Measurements from ENCODE around the gene PRPF31.
"Not testable (repeated sequence)": the region's sequence is repeated elsewhere in the genome, so short reads cannot be mapped to it uniquely, and the experiment has no call there.

The PRPF31 gene, protein sequence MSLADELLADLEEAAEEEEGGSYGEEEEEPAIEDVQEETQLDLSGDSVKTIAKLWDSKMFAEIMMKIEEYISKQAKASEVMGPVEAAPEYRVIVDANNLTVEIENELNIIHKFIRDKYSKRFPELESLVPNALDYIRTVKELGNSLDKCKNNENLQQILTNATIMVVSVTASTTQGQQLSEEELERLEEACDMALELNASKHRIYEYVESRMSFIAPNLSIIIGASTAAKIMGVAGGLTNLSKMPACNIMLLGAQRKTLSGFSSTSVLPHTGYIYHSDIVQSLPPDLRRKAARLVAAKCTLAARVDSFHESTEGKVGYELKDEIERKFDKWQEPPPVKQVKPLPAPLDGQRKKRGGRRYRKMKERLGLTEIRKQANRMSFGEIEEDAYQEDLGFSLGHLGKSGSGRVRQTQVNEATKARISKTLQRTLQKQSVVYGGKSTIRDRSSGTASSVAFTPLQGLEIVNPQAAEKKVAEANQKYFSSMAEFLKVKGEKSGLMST

GRCh38 chr19:54115109-54116063 is at the start of gene PRPF31, which contains the start of gene TFPT:
PRPF31 (plus strand) TSS chr19:54115754; CDS start chr19:54118279, 2,525 bp downstream.
TFPT (minus strand) TSS chr19:54115657; CDS start chr19:54115269, 388 bp downstream.
- peak; percentile 97 for DNase-seq (ENCODE audit: low spot score)

DNA sequence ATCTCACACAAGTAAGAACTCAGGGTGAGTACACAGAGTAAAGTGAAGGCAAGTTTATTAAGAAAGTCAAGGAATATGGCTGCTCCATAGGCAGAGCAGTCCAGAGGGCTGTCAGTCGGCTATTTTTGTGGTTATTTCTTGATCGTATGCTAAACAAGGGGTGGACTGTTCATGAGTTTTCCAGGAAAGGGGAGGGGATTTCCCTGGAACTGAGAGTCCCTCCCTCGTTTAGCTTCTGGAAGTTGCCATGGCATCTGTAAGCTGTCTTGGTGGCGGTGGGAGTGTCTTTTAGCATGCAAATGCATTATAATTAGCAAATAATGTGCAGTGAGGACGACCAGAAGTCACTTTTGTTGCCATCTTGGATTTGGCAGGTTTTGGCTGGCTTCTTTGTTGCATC is 46.1 kb upstream of the PRPF31 start:
- no peak for DNase-seq (ENCODE audit: low spot score)

GRCh38 chr19:54073829-54074228 is 41.7 kb upstream of the PRPF31 start:
- no peak for DNase-seq (ENCODE audit: low spot score)

- DNase-seq (ENCODE audit: low spot score), result no peak
Measured at GRCh38 chr19:54074851-54075250, 40.7 kb upstream of the PRPF31 start.

- DNase-seq (ENCODE audit: low spot score), result no peak
Measured at GRCh38 chr19:54077334-54077733, 38.2 kb upstream of the PRPF31 start.

- DNase-seq (ENCODE audit: low spot score), result no peak
Measured at GRCh38 chr19:54081032-54081431, 34.5 kb upstream of the PRPF31 start, which contains the start of gene TARM1. TARM1 (minus strand) TSS chr19:54081365; CDS start chr19:54081340, 25 bp downstream.

GRCh38 chr19:54084410-54084809 is 31.1 kb upstream of the PRPF31 start:
- no peak for DNase-seq (ENCODE audit: low spot score)

- no peak for DNase-seq (ENCODE audit: low spot score)
Measured at GRCh38 chr19:54094426-54095000, 21.0 kb upstream of the PRPF31 start.

GRCh38 chr19:54095136-54095858 is 20.3 kb upstream of the PRPF31 start:
- DNase-seq (ENCODE audit: low spot score), result no peak

GRCh38 chr19:54095859-54096616 is 19.5 kb upstream of the PRPF31 start:
- peak; percentile 51 for DNase-seq (ENCODE audit: low spot score)

DNA sequence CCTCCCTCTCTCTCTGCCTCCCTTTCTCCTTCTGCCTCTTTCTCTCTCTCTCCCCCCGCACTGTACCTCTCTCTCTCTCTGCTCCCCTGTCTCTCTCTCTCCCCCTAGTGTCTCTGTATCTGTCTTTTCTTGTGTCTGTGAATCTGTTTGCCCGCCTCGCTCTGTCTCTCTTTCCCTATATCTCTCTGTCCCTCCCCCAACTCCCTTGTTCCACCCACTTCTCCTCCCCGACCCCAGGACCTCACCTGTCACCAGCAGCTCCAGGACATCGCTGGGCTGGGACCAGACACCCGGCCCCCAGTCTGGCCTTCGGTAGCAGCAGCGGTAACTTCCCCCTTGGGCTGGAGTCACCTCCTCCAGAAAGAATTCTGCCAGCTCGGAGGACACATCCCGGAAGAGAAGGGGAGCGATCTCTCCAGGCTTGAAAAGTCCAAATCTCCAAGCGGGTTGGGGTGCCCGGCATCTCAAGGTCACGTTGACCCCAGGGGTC is 18.9 kb upstream of the PRPF31 start:
- DNase-seq (ENCODE audit: low spot score), result no peak

DNA sequence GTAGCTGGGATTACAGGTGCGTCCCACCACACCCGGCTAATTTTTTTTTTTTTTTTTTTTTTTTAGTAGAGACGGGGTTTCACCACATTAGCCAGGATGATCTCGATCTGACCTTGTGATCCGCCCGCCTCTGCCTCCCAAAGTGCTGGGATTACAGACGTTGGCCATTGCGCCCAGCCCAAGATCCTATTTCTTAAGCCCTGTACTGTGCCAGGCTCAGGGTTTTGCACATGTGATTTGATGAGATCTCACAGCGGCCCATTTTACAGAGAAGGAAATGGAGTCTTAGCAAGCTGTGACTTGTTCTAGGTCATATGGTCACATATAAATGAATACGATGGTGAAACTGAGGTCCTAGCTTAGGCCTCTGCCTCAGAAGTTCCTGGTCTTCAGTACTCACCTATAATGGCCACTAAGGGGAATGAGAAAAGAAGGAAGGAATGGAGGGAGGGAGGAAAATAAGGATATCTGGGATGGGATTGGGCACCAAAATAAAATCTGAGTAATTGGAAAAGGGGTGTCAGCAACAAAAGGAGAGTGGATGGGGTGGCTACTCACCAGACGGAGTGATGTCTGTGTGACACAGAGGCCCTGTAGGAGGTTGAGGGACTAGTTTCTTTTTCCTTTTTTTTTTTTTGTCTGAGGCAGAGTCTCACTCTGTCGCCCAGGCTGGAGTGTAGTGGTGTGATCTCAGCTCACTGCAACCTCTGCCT is 16.2 kb upstream of the PRPF31 start:
- DNase-seq (ENCODE audit: low spot score), result no peak

- DNase-seq (ENCODE audit: low spot score), result not testable (repeated sequence)
Measured at GRCh38 chr19:54099903-54100255, 15.7 kb upstream of the PRPF31 start.

DNA sequence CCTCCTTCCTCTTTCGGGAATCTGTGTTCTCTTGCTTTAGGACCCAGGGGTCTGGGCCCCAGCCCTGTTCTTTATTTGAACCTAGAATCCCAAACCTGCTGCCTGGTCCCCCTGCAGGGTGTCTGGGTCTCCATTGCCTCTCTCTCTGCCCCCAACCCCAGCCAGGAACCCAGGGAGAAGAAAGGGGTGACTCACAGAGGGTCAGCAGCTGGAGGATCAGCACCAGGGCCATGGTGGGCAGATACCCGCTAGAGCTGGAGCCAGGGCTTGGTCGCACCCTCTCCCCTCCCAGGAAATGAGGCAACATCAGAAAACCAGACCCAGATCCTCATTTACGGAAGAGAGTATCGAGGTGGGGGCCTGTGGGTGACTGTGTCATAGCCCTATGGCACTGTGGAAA is 15.0 kb upstream of the PRPF31 start, which contains the start of gene OSCAR:
TSS of gene OSCAR (minus strand) at position 243 of the 400 bp plus-strand sequence. CDS start at position 232, 11 bp downstream.
- DNase-seq (ENCODE audit: low spot score), result no peak

GRCh38 chr19:54102421-54103169 is 13.0 kb upstream of the PRPF31 start, which contains the start of gene NDUFA3:
NDUFA3 (plus strand) TSS chr19:54102855; CDS start chr19:54102879, 24 bp downstream.
- peak; percentile 100 for DNase-seq (ENCODE audit: low spot score)

- DNase-seq (ENCODE audit: low spot score), result no peak
Measured at GRCh38 chr19:54104998-54105715, 10.4 kb upstream of the PRPF31 start.

DNA sequence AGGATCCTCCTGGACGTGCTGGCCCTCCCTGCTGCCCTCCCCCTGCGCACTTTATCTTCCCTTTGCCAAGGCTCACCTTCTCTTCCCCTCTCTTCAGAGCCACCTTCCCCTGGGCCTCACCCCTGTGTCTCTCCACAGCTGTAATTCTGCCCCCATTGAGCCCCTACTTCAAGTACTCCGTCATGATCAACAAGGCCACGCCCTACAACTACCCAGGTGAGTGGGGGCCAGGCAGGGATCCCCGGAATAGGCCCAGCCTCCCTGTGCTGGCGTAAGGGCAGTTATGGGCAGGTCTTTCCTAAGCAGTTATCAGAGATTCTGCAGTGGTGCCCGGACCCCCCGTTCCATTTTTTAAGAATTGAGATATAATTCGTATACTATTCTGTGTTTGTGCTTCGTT is 9.8 kb upstream of the PRPF31 start:
- DNase-seq (ENCODE audit: low spot score), result no peak

DNA sequence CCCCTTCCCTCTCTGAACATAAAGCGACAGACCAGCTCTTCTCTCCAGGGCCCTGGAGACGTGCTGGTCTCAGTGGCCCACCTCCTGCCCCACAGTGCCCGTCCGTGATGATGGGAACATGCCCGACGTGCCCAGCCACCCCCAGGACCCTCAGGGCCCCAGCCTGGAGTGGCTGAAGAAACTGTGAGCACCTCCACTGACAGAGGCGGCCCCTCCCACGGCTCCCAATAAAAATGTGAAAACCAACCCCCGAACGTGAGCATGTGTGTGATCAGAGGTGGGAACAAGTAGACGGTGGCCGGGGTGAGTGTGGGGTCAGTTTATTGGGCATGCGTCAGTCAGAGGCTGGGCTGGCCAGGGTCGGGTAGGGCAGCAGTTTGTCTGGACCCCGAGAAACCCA is 8.8 kb upstream of the PRPF31 start:
- no peak for DNase-seq (ENCODE audit: low spot score)

All from germinal center (tissue), 1 donor.